Measurements from ENCODE around the gene CTTNBP2. TPM values are rescaled to one million over a fixed set of nuclear protein-coding genes. Genes with fewer than 3 reads are reported as not detected.

The CTTNBP2 gene
- total and polyA plus RNA-seq, 10 of the 15 experiments (the other 5 are each of a cell fraction or from before 2014, with no cell fraction given), result 0.04 to 0.43 TPM; not detected in 8

GRCh38 chr7:117667456-117667855 lies 205.8 kb downstream of the CTTNBP2 start:
- intact Hi-C loops (cut with micrococcal nuclease; ENCODE audit: unreplicated experiment), result no loop called here
- no TSS peak for BruUV-seq (replicated peaks)
- ATAC-seq, result no peak
- no peak overlapping the region for H3K4me2 ChIP-seq (ENCODE audit: control insufficient read depth, insufficient read depth)
- CTCF ChIA-PET, result interaction anchor here (1.3 to 3.3 kb wide), 4 partner anchors 9 to 267 kb away, joined by 3 to 15 read pairs (median 8); no protein-coding TSS in a partner anchor
- RAD21 ChIA-PET (ENCODE audit: unreplicated experiment), result interaction anchor here (1.1 kb wide), 1 partner anchor 208 kb away, joined by 4 read pairs; no protein-coding TSS in a partner anchor
- no peak for FAIRE-seq
- POLR2A ChIA-PET, result no interaction called here
- H3K9ac ChIP-seq (ENCODE audit: control insufficient read depth, insufficient read depth, low read length), result no peak overlapping the region
- no peaks in the 10 kb centered on the region for H4K20me1 ChIP-seq (ENCODE audit: control insufficient read depth, insufficient read depth)
- H3K36me3 ChIP-seq (ENCODE audit: control insufficient read depth in 2 of 2, insufficient read depth in 2 of 2, low read length in 1 of 2), result no peaks in the 10 kb centered on the region
- in situ Hi-C loops (cut with MboI), result no loop called here
- H2AFZ ChIP-seq (ENCODE audit: control insufficient read depth, low read depth, low read length), result no peak overlapping the region
- no peak for DNase-seq (ENCODE audit: low read depth, low spot score)
- H3K9me3 ChIP-seq (replicated peaks; ENCODE audit: control insufficient read depth, insufficient read depth, low read length), result no peaks in the 10 kb centered on the region
- 21% methylated on average over 2 of the region's 2 CpGs for WGBS (ENCODE audit: insufficient coverage, insufficient replicate concordance, low lambda C conversion rate, missing lambda C conversion rate)
- H3K27me3 ChIP-seq (replicated peaks in 1 of 2; ENCODE audit: control insufficient read depth in 2 of 2, insufficient read depth in 2 of 2, low read length in 1 of 2), result no peaks in the 10 kb centered on the region; a peak in 1 of 4 replicates
- H3K27ac ChIP-seq (ENCODE audit: control insufficient read depth, insufficient read depth), result no peak overlapping the region
- no peak overlapping the region for H3K4me3 ChIP-seq
- H3K79me2 ChIP-seq (ENCODE audit: control insufficient read depth, insufficient read depth, low read length), result no peaks in the 10 kb centered on the region
- SMC1A ChIA-PET (ENCODE audit: uncharacterized antibody, unreplicated experiment), result interaction anchor here (2.1 kb wide), 1 partner anchor 208 kb away, joined by 7 read pairs; no protein-coding TSS in a partner anchor
- no peaks in the 10 kb centered on the region for H3K4me1 ChIP-seq (ENCODE audit: control insufficient read depth, insufficient read depth, low read length)
- TF ChIP-seq KAT2A (conservative IDR thresholded peaks at IDR 0.05; ENCODE audit: control insufficient read depth, low read depth, low read length) (no peak), FOXK2 (IDR thresholded peaks at IDR 0.05) (no peak), SREBF1 (IDR thresholded peaks at IDR 0.05; ENCODE audit: low read length) (no peak), POLR2A (IDR thresholded peaks at IDR 0.05; ENCODE audit: low read depth, low read length) (no peak), ZNF207 (IDR thresholded peaks at IDR 0.05; ENCODE audit: borderline replicate concordance) (no peak), STAT1 (conservative IDR thresholded peaks at IDR 0.05) (no peak), TAF1 (IDR thresholded peaks at IDR 0.05; ENCODE audit: borderline replicate concordance, low read depth, low read length) (no peak), RAD51 (IDR thresholded peaks at IDR 0.05) (no peak), SRF (IDR thresholded peaks at IDR 0.05; ENCODE audit: low read depth in 2 of 2, low read length in 2 of 2) (no peak), E4F1 (IDR thresholded peaks at IDR 0.05; ENCODE audit: borderline replicate concordance, partially characterized antibody) (no peak), RFX5 (IDR thresholded peaks at IDR 0.05; ENCODE audit: low read depth, low read length) (no peak), IRF4 (IDR thresholded peaks at IDR 0.05; ENCODE audit: low read depth, low read length) (no peak)
- TF ChIP-seq, protein P1, sequence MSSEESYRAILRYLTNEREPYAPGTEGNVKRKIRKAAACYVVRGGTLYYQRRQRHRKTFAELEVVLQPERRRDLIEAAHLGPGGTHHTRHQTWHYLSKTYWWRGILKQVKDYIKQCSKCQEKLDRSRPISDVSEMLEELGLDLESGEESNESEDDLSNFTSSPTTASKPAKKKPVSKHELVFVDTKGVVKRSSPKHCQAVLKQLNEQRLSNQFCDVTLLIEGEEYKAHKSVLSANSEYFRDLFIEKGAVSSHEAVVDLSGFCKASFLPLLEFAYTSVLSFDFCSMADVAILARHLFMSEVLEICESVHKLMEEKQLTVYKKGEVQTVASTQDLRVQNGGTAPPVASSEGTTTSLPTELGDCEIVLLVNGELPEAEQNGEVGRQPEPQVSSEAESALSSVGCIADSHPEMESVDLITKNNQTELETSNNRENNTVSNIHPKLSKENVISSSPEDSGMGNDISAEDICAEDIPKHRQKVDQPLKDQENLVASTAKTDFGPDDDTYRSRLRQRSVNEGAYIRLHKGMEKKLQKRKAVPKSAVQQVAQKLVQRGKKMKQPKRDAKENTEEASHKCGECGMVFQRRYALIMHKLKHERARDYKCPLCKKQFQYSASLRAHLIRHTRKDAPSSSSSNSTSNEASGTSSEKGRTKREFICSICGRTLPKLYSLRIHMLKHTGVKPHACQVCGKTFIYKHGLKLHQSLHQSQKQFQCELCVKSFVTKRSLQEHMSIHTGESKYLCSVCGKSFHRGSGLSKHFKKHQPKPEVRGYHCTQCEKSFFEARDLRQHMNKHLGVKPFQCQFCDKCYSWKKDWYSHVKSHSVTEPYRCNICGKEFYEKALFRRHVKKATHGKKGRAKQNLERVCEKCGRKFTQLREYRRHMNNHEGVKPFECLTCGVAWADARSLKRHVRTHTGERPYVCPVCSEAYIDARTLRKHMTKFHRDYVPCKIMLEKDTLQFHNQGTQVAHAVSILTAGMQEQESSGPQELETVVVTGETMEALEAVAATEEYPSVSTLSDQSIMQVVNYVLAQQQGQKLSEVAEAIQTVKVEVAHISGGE (CRISPR knock-in tag; IDR thresholded peaks at IDR 0.05), result no peak
- TF ChIP-seq, protein P2, sequence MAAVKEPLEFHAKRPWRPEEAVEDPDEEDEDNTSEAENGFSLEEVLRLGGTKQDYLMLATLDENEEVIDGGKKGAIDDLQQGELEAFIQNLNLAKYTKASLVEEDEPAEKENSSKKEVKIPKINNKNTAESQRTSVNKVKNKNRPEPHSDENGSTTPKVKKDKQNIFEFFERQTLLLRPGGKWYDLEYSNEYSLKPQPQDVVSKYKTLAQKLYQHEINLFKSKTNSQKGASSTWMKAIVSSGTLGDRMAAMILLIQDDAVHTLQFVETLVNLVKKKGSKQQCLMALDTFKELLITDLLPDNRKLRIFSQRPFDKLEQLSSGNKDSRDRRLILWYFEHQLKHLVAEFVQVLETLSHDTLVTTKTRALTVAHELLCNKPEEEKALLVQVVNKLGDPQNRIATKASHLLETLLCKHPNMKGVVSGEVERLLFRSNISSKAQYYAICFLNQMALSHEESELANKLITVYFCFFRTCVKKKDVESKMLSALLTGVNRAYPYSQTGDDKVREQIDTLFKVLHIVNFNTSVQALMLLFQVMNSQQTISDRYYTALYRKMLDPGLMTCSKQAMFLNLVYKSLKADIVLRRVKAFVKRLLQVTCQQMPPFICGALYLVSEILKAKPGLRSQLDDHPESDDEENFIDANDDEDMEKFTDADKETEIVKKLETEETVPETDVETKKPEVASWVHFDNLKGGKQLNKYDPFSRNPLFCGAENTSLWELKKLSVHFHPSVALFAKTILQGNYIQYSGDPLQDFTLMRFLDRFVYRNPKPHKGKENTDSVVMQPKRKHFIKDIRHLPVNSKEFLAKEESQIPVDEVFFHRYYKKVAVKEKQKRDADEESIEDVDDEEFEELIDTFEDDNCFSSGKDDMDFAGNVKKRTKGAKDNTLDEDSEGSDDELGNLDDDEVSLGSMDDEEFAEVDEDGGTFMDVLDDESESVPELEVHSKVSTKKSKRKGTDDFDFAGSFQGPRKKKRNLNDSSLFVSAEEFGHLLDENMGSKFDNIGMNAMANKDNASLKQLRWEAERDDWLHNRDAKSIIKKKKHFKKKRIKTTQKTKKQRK (IDR thresholded peaks at IDR 0.05; ENCODE audit: low read depth, low read length), result no peak
